ENCODE measurements around the gene TGIF2.
A peak's percentile ranks its signal among the peaks of the same experiment; 100 is the strongest.

Gene TGIF2

GRCh38 chr20:36573103-36573797, at the start of gene TGIF2 (continued):
- TF ChIP-seq ZNF645 (tag by site-specific recombination; IDR thresholded peaks at IDR 0.05) (0 out of 2 replicates have a peak, but pooled peaks have one; percentile 51), MZF1 (tag by site-specific recombination; IDR thresholded peaks at IDR 0.05; ENCODE audit: borderline replicate concordance) (no peak), ZNF837 (tag by site-specific recombination; IDR thresholded peaks at IDR 0.05) (no peak), ZSCAN4 (tag by site-specific recombination; IDR thresholded peaks at IDR 0.05) (no peak), ZBTB44 (tag by site-specific recombination; IDR thresholded peaks at IDR 0.05) (peak; percentile 74), ZNF280D (tag by site-specific recombination; IDR thresholded peaks at IDR 0.05) (no peak), OVOL3 (tag by site-specific recombination; IDR thresholded peaks at IDR 0.05) (0 out of 2 replicates have a peak, but pooled peaks have one; percentile 21), ZNF621 (tag by site-specific recombination; IDR thresholded peaks at IDR 0.05) (no peak), GLIS1 (tag by site-specific recombination; IDR thresholded peaks at IDR 0.05) (peak; percentile 78), ZNF398 (tag by site-specific recombination; IDR thresholded peaks at IDR 0.05) (0 out of 2 replicates have a peak, but pooled peaks have one; percentile 14), ZFP69B (tag by site-specific recombination; IDR thresholded peaks at IDR 0.05) (no peak), IKZF3 (tag by site-specific recombination; IDR thresholded peaks at IDR 0.05) (peak; percentile 70), KLF17 (tag by site-specific recombination; IDR thresholded peaks at IDR 0.05) (0 out of 2 replicates have a peak, but pooled peaks have one; percentile 37), CTCF (tag by site-specific recombination; IDR thresholded peaks at IDR 0.05) (no peak), REST (tag by site-specific recombination; IDR thresholded peaks at IDR 0.05) (no peak), BCL11A (tag by site-specific recombination; IDR thresholded peaks at IDR 0.05; ENCODE audit: low read depth) (no peak), KLF9 (tag by site-specific recombination; IDR thresholded peaks at IDR 0.05; ENCODE audit: low read depth) (peak; percentile 63), HOXA7 (CRISPR knock-in tag; IDR thresholded peaks at IDR 0.05; ENCODE audit: borderline replicate concordance) (no peak), KLF10 (tag by site-specific recombination; IDR thresholded peaks at IDR 0.05) (peak; percentile 80), ZSCAN23 (tag by site-specific recombination; IDR thresholded peaks at IDR 0.05) (peak; percentile 40; the same call in 1 of the 2 replicates), ZNF132 (tag by site-specific recombination; IDR thresholded peaks at IDR 0.05; ENCODE audit: borderline replicate concordance) (no peak), ZNF138 (tag by site-specific recombination; IDR thresholded peaks at IDR 0.05; ENCODE audit: borderline replicate concordance) (no peak)
